Nephron (organoid): Measurements from ENCODE around the gene GUCY1B1.

ENCODE experiments used
- H3K27ac Mint-ChIP-seq, 3 experiments: 2 replicates each; pipeline ENCODE4 v1.8.0; 2020; ENCODE audit warnings: mixed read lengths in 3 of 3, mild to moderate bottlenecking in 2 of 3, moderate library complexity in 1 of 3
- H3K27me3 Mint-ChIP-seq: 2 replicates; pipeline ENCODE4 v1.8.0; 2021; ENCODE audit warnings: low read depth, mild to moderate bottlenecking, moderate library complexity, mixed read lengths
- H3K36me3 Mint-ChIP-seq: 2 replicates; pipeline ENCODE4 v1.8.0; 2020; ENCODE audit warnings: low read depth, mixed read lengths
- H3K4me1 Mint-ChIP-seq: 2 replicates; pipeline ENCODE4 v1.8.0; 2020; ENCODE audit warnings: mixed read lengths
- H3K4me3 Mint-ChIP-seq, 3 experiments: 2 replicates each; pipeline ENCODE4 v1.8.0; 2020; ENCODE audit warnings: mild to moderate bottlenecking in 3 of 3, mixed read lengths in 3 of 3, moderate library complexity in 2 of 3
- H3K9me3 Mint-ChIP-seq: 2 replicates; pipeline ENCODE4 v1.8.0; 2020; ENCODE audit warnings: mixed read lengths
- CTCF ChIP-seq, 3 experiments: fragments of 200-600 bp; sonication (generic); IDR thresholded peaks; one replicate each; pipeline ENCODE4 v1.5.0; 2021; ENCODE audit warnings: antibody characterized with exemption in 3 of 3; ENCODE audit not compliant: unreplicated experiment in 3 of 3

GUCY1B1 gene

GRCh38 chr4:155802190-155802959 is 43.6 kb downstream of the GUCY1B1 start:
- Mint-ChIP-seq H3K4me1 (no peaks in the 10 kb centered on the region), H3K9me3 (no peaks in the 10 kb centered on the region), H3K27me3 (no peaks in the 10 kb centered on the region), H3K27ac (peak overlapping the region in 1 of 3 experiments; percentile 83), H3K36me3 (peaks cover 42% of the 10 kb centered on the region), H3K4me3 (no peak overlapping the region)
- no peak for TF ChIP-seq CTCF (IDR thresholded peaks at IDR 0.05; ENCODE audit: unreplicated experiment in 3 of 3)

GRCh38 chr4:155805016-155805415 is 46.2 kb downstream of the GUCY1B1 start:
- H3K27me3 Mint-ChIP-seq, result no peaks in the 10 kb centered on the region
- H3K36me3 Mint-ChIP-seq, result peaks cover 32% of the 10 kb centered on the region
- TF ChIP-seq CTCF (IDR thresholded peaks at IDR 0.05; ENCODE audit: unreplicated experiment in 3 of 3), result no peak
- H3K4me1 Mint-ChIP-seq, result peaks cover 17% of the 10 kb centered on the region
- no peak overlapping the region for H3K4me3 Mint-ChIP-seq
- H3K27ac Mint-ChIP-seq, result no peak overlapping the region
- H3K9me3 Mint-ChIP-seq, result no peaks in the 10 kb centered on the region

GRCh38 chr4:155807021-155807420 is 48.2 kb downstream of the GUCY1B1 start:
- Mint-ChIP-seq H3K4me3 (no peak overlapping the region), H3K27ac (no peak overlapping the region), H3K9me3 (no peaks in the 10 kb centered on the region), H3K27me3 (no peaks in the 10 kb centered on the region), H3K36me3 (peaks cover 31% of the 10 kb centered on the region), H3K4me1 (peaks cover 17% of the 10 kb centered on the region)
- TF ChIP-seq CTCF (IDR thresholded peaks at IDR 0.05; ENCODE audit: unreplicated experiment in 3 of 3), result no peak

GRCh38 chr4:155809835-155810234 is 51.0 kb downstream of the GUCY1B1 start:
- Mint-ChIP-seq H3K36me3 (peaks cover 6% of the 10 kb centered on the region), H3K27ac (peak overlapping the region in 2 of 3 experiments; percentile 55 to 61), H3K4me1 (peaks cover 17% of the 10 kb centered on the region), H3K9me3 (no peaks in the 10 kb centered on the region), H3K4me3 (no peak overlapping the region), H3K27me3 (no peaks in the 10 kb centered on the region)
- TF ChIP-seq CTCF (IDR thresholded peaks at IDR 0.05; ENCODE audit: unreplicated experiment in 3 of 3), result peak; percentile 72 to 90 (median 78)

GRCh38 chr4:155811083-155811482 is 52.3 kb downstream of the GUCY1B1 start:
- Mint-ChIP-seq H3K27me3 (no peaks in the 10 kb centered on the region), H3K36me3 (no peaks in the 10 kb centered on the region)

More at GRCh38 chr4:155811083-155811482, 52.3 kb downstream of the GUCY1B1 start:
- TF ChIP-seq CTCF (IDR thresholded peaks at IDR 0.05; ENCODE audit: unreplicated experiment in 3 of 3), result no peak
- Mint-ChIP-seq H3K4me1 (peaks cover 17% of the 10 kb centered on the region), H3K9me3 (no peaks in the 10 kb centered on the region), H3K27ac (no peak overlapping the region), H3K4me3 (no peak overlapping the region)
